HEK293T (cell line): ENCODE results near the gene KBTBD8.

Experiments
- BHLHE40 ChIP-seq: fragments of 450-650 bp; IDR thresholded peaks from 2 replicates; pipeline ENCODE4 v1.6.1; 2016; ENCODE audit warnings: mild to moderate bottlenecking, moderate library complexity, borderline replicate concordance
- CTBP1 ChIP-seq: fragments of 450-650 bp; IDR thresholded peaks from 2 replicates; pipeline ENCODE4 v1.6.1; 2016; ENCODE audit warnings: borderline replicate concordance
- FOXK2 ChIP-seq: fragments of 450-650 bp; IDR thresholded peaks from 2 replicates; pipeline ENCODE4 v1.6.1; 2016; ENCODE audit warnings: mild to moderate bottlenecking
- HDGF ChIP-seq: fragments of 450-650 bp; IDR thresholded peaks from 2 replicates; pipeline ENCODE4 v1.6.1; 2017; ENCODE audit warnings: antibody characterized with exemption, borderline replicate concordance
- L3MBTL2 ChIP-seq: fragments of 450-650 bp; conservative IDR thresholded peaks from 2 replicates; pipeline ENCODE4 v1.6.1; 2016; ENCODE audit warnings: mild to moderate bottlenecking
- LEF1 ChIP-seq: fragments of 450-650 bp; IDR thresholded peaks from 2 replicates; pipeline ENCODE4 v1.6.1; 2017; ENCODE audit warnings: mild to moderate bottlenecking, borderline replicate concordance
- NFRKB ChIP-seq: fragments of 450-650 bp; IDR thresholded peaks from 2 replicates; pipeline ENCODE4 v1.6.1; 2016; ENCODE audit warnings: mild to moderate bottlenecking, moderate library complexity
- SP1 ChIP-seq: fragments of 450-650 bp; IDR thresholded peaks from 2 replicates; pipeline ENCODE4 v1.6.1; 2017
- SUZ12 ChIP-seq: fragments of 450-650 bp; IDR thresholded peaks from 2 replicates; pipeline ENCODE4 v1.6.1; 2016; ENCODE audit warnings: mild to moderate bottlenecking

- TF ChIP-seq BHLHE40: no peak
- no peak for TF ChIP-seq SUZ12
- no peak for TF ChIP-seq L3MBTL2
- TF ChIP-seq HDGF: no peak
- no peak for TF ChIP-seq LEF1
- TF ChIP-seq NFRKB: no peak
- no peak for TF ChIP-seq FOXK2
- TF ChIP-seq CTBP1: no peak
- no peak for TF ChIP-seq SP1
Observed at GRCh38 chr3:66998904-66999235, 763 bp downstream of the KBTBD8 start.
